GM12878 (cell line): Measurements from ENCODE around the gene SERPINA6. TPM values are rescaled to one million over a fixed set of nuclear protein-coding genes. Genes with fewer than 3 reads are reported as not detected.

Experiments
- ATAC-seq: fragments of 200-7000 bp; cut with Tn5 transposase; 3 replicates; pipeline ENCODE4 v1.9.1; 2020; ENCODE audit warnings: mild to moderate bottlenecking, moderate library complexity
- BruUV-seq: library from RNA; stranded (reverse); fragments of 400-500 nt; replicated peaks from 2 replicates; lab custom pipeline; 2021; lab: Mats Ljungman, UMichigan
- CTCF ChIA-PET: fragments of 300-600 bp; sonication (Branson Sonifier 250); formaldehyde crosslinking; extraction: SDS; loops from one replicate; lab custom pipeline; 2021; ENCODE audit warnings: inconsistent platforms; lab: Yijun Ruan, JAX
- POLR2A ChIA-PET: fragments of 350-600 bp; formaldehyde crosslinking; extraction: SDS; loops from one replicate; lab custom pipeline; 2021; ENCODE audit warnings: inconsistent platforms; lab: Charles Lee
- RAD21 ChIA-PET: fragments of 300-600 bp; sonication (Branson Sonifier 250); formaldehyde crosslinking; loops from one replicate; lab custom pipeline; 2023; ENCODE audit warnings: antibody characterized with exemption; ENCODE audit not compliant: unreplicated experiment; lab: Charles Lee
- SMC1A ChIA-PET: fragments of 300-600 bp; sonication (Branson Sonifier 250); formaldehyde crosslinking; loops from one replicate; lab custom pipeline; 2023; ENCODE audit not compliant: unreplicated experiment, uncharacterized antibody; lab: Charles Lee
- DNase-seq: peaks from one replicate; pipeline ENCODE4 v3.0.0-alpha.2; 2011; ENCODE audit warnings: low read depth, low spot score
- FAIRE-seq: peaks from 3 replicates; lab custom pipeline; 2011; peaks lifted over from hg19 to GRCh38; lab: Jason Lieb, UNC
- H2AFZ ChIP-seq: 2 replicates; pipeline ENCODE4 v1.6.0; 2011; ENCODE audit warnings: low read depth, low read length, control low read depth; ENCODE audit not compliant: control insufficient read depth
- H3K27ac ChIP-seq: 2 replicates; pipeline ENCODE4 v1.5.1; 2011; ENCODE audit warnings: control low read depth; ENCODE audit not compliant: control insufficient read depth, insufficient read depth
- H3K27me3 ChIP-seq, 2 experiments: replicated peaks in 1 of 2; 2 replicates each; pipeline versions ENCODE4 v1.6.0 to v1.6.1; 2011; ENCODE audit warnings: low read length in 1 of 2; ENCODE audit not compliant: control insufficient read depth in 2 of 2, insufficient read depth in 2 of 2
- H3K36me3 ChIP-seq, 2 experiments: 2 replicates each; pipeline ENCODE4 v1.5.1; 2011; ENCODE audit warnings: low read length in 1 of 2; ENCODE audit not compliant: control insufficient read depth in 2 of 2, insufficient read depth in 2 of 2
- H3K4me1 ChIP-seq: 2 replicates; pipeline ENCODE4 v1.6.1; 2011; ENCODE audit warnings: mild to moderate bottlenecking, low read length, moderate library complexity, mixed read lengths; ENCODE audit not compliant: control insufficient read depth, insufficient read depth
- H3K4me2 ChIP-seq: 2 replicates; pipeline ENCODE4 v1.6.0; 2011; ENCODE audit warnings: control low read depth; ENCODE audit not compliant: control insufficient read depth, insufficient read depth
- H3K4me3 ChIP-seq: fragments of 200-600 bp; sonication (generic); 2 replicates; pipeline ENCODE4 v1.5.1; 2016
- H3K79me2 ChIP-seq: 2 replicates; pipeline ENCODE4 v1.6.0; 2011; ENCODE audit warnings: low read length; ENCODE audit not compliant: control insufficient read depth, insufficient read depth
- H3K9ac ChIP-seq: 2 replicates; pipeline ENCODE4 v1.8.0; 2011; ENCODE audit warnings: low read length, control low read depth, mixed read lengths; ENCODE audit not compliant: control insufficient read depth, insufficient read depth
- H3K9me3 ChIP-seq: replicated peaks from 3 replicates; pipeline ENCODE4 v1.5.1; 2011; ENCODE audit warnings: mild to moderate bottlenecking, low read length; ENCODE audit not compliant: control insufficient read depth, insufficient read depth
- H4K20me1 ChIP-seq: 2 replicates; pipeline ENCODE4 v1.6.0; 2011; ENCODE audit not compliant: control insufficient read depth, insufficient read depth
- BCL11A ChIP-seq: IDR thresholded peaks from 2 replicates; pipeline ENCODE4 v1.6.1; 2011; ENCODE audit warnings: low read depth, low read length
- CBFB ChIP-seq: IDR thresholded peaks from 2 replicates; pipeline ENCODE4 v1.6.1; 2016; ENCODE audit warnings: antibody characterized with exemption, low read depth
- EED ChIP-seq: sonication (generic); IDR thresholded peaks from 2 replicates; pipeline ENCODE4 v1.6.1; 2016; ENCODE audit warnings: antibody characterized with exemption, low read depth
- IKZF2 ChIP-seq, 2 experiments: fragments of 450-650 bp; IDR thresholded peaks; 2 replicates each; pipeline ENCODE4 v1.6.1; 2017; ENCODE audit warnings: mild to moderate bottlenecking in 2 of 2, moderate library complexity in 2 of 2
- KAT2A ChIP-seq: conservative IDR thresholded peaks from 2 replicates; pipeline ENCODE4 v1.6.1; 2011; ENCODE audit warnings: low read depth, low read length; ENCODE audit not compliant: control insufficient read depth
- NFYA ChIP-seq: IDR thresholded peaks from 2 replicates; pipeline ENCODE4 v1.6.1; 2011; ENCODE audit warnings: low read depth, mild to moderate bottlenecking, low read length, improper control_type of control experiment, borderline replicate concordance
- POLR2A ChIP-seq: IDR thresholded peaks from 2 replicates; pipeline ENCODE4 v1.6.1; 2011; ENCODE audit warnings: low read depth, mild to moderate bottlenecking, low read length
- WGBS: methylation state at CpG from one replicate; pipeline ENCODE4 v1.1.6; 2016; ENCODE audit warnings: low lambda C conversion rate; ENCODE audit not compliant: insufficient replicate concordance, insufficient coverage; ENCODE audit errors: missing lambda C conversion rate; 5-methylcytosine and 5-hydroxymethylcytosine counted together
- in situ Hi-C: fragments of 300-500 bp; cut with MboI; formaldehyde crosslinking; loops from 9 replicates; pipeline ENCODE4 v1.14.3; 2018; ENCODE audit warnings: mixed read lengths
- intact Hi-C: fragments of 100-400 bp; cut with micrococcal nuclease; formaldehyde crosslinking; loops from one replicate; pipeline ENCODE4 v1.14.2; 2022; ENCODE audit not compliant: unreplicated experiment
- polyA plus RNA-seq, 11 experiments: library from polyadenylated mRNA; depleted of rRNA in 4 of 11; unstranded in 6 of 11; stranded (reverse) in 5 of 11; fragments of >200 nt; fragmentation: Nextera tagmentation in 4 of 11; fragmentation: Illumina TruSeq in 1 of 11; extraction: Ambion mirVana in 4 of 11; extraction: Trizol in 1 of 11; gene quantifications; 1 replicate in 1 of 11; 2 replicates in 10 of 11; pipeline versions ENCODE4 v1.2.1 to v1.2.3, GENCODE V29; 2011 to 2016; ENCODE audit warnings: inconsistent platforms in 2 of 11, missing spikeins in 2 of 11, low read depth in 1 of 11
- total RNA-seq, 4 experiments: library from RNA; depleted of rRNA in 3 of 4; stranded (reverse); fragments of >200 nt in 3 of 4; fragmentation: Illumina TruSeq in 1 of 4; extraction: Trizol in 1 of 4; gene quantifications; 2 replicates each; pipeline versions ENCODE4 v1.2.1 to v1.2.3, GENCODE V29; 2013 to 2021
- TF ChIP-seq, protein P1 (sequence below): fragments of 450-650 bp; IDR thresholded peaks from 2 replicates; pipeline ENCODE4 v1.6.1; 2017; ENCODE audit warnings: antibody characterized with exemption, mild to moderate bottlenecking, moderate library complexity

Gene SERPINA6
- total and polyA plus RNA-seq, 10 of the 15 experiments (the other 5 are each of a cell fraction or from before 2014, with no cell fraction given): 0.11 to 0.27 (median 0.23) TPM; not detected in 7

DNA sequence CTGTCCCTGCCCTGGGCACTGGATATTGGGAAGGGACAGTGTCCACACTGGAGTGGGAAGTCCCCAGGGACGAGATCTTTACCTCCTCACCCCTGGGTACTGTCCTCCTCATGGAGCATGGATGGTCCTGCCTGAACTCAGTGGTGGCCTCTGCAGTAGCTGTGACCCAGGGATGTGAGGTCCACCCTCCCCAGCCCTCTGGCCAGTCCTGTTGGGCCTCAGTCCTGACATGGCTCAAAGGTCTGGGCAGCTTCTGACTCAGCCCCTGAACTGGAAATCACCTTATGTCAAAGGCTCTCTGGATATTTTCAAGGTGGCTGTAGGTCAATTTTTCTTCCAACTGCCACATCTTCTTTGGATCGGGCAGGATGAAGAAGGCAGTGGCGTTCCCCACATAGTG is 40.9 kb upstream of the SERPINA6 start:
- H3K36me3 ChIP-seq: no peaks in the 10 kb centered on the region
- H3K79me2 ChIP-seq: no peaks in the 10 kb centered on the region
- POLR2A ChIA-PET: no interaction called here
- no peak overlapping the region for H3K9ac ChIP-seq
- H3K4me2 ChIP-seq: no peak overlapping the region
- TF ChIP-seq EED (no peak), POLR2A (no peak), BCL11A (no peak), KAT2A (no peak), CBFB (no peak), NFYA (no peak), IKZF2 (IDR thresholded peaks at IDR 0.05) (no peak)
- TF ChIP-seq, protein P1, sequence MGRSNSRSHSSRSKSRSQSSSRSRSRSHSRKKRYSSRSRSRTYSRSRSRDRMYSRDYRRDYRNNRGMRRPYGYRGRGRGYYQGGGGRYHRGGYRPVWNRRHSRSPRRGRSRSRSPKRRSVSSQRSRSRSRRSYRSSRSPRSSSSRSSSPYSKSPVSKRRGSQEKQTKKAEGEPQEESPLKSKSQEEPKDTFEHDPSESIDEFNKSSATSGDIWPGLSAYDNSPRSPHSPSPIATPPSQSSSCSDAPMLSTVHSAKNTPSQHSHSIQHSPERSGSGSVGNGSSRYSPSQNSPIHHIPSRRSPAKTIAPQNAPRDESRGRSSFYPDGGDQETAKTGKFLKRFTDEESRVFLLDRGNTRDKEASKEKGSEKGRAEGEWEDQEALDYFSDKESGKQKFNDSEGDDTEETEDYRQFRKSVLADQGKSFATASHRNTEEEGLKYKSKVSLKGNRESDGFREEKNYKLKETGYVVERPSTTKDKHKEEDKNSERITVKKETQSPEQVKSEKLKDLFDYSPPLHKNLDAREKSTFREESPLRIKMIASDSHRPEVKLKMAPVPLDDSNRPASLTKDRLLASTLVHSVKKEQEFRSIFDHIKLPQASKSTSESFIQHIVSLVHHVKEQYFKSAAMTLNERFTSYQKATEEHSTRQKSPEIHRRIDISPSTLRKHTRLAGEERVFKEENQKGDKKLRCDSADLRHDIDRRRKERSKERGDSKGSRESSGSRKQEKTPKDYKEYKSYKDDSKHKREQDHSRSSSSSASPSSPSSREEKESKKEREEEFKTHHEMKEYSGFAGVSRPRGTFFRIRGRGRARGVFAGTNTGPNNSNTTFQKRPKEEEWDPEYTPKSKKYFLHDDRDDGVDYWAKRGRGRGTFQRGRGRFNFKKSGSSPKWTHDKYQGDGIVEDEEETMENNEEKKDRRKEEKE: no peak
- H3K4me1 ChIP-seq: no peaks in the 10 kb centered on the region
- intact Hi-C loops (loop anchor here (1.0 kb wide), 1 partner anchor 16 kb away; no protein-coding TSS in a partner anchor), in situ Hi-C loops (no loop called here)
- CTCF ChIA-PET: no interaction called here
- no peak overlapping the region for H3K27ac ChIP-seq
- RAD21 ChIA-PET: no interaction called here
- no peaks in the 10 kb centered on the region for H3K9me3 ChIP-seq
- SMC1A ChIA-PET: no interaction called here
- no peaks in the 10 kb centered on the region for H4K20me1 ChIP-seq
- no peak overlapping the region for H3K4me3 ChIP-seq
- DNase-seq: no peak
- H2AFZ ChIP-seq: no peak overlapping the region
- ATAC-seq: peak; percentile 67
- no peaks in the 10 kb centered on the region for H3K27me3 ChIP-seq
- BruUV-seq: no TSS peak
- 63% methylated on average over 3 of the region's 3 CpGs for WGBS
- FAIRE-seq: no peak
